Ovary (tissue), 9 donors: ENCODE measurements around the gene ZNF343. TPM values are rescaled to one million over a fixed set of nuclear protein-coding genes. Genes with fewer than 3 reads are reported as not detected.

ENCODE experiments used
- DNase-seq, 5 donors: peaks; one replicate each; pipeline ENCODE4 v3.0.0-alpha.2; 2019 to 2020
- H3K27ac ChIP-seq, 2 donors: fragments of 200-600 bp; one replicate each; pipeline versions ENCODE4 v1.5.1 to v1.8.0; 2019 to 2022
- H3K27me3 ChIP-seq: fragments of 200-600 bp; one replicate; pipeline ENCODE4 v1.8.0; 2022
- H3K36me3 ChIP-seq: fragments of 200-600 bp; sonication (generic); one replicate; pipeline ENCODE4 v1.5.1; 2019
- H3K4me1 ChIP-seq: one replicate; pipeline ENCODE4 v1.8.1; 2013; ENCODE audit warnings: mild to moderate bottlenecking, moderate library complexity; ENCODE audit not compliant: insufficient read depth
- H3K4me3 ChIP-seq: fragments of 200-600 bp; sonication (generic); one replicate; pipeline ENCODE4 v1.5.1; 2017
- H3K9me3 ChIP-seq, 2 donors: fragments of 200-600 bp in 1 of 2; sonication (generic) in 1 of 2; one replicate each; pipeline versions ENCODE4 v1.5.1 to v1.8.1; 2013 to 2019; ENCODE audit warnings: mild to moderate bottlenecking in 1 of 2, moderate library complexity in 1 of 2
- CTCF ChIP-seq, 3 donors: fragments of 450-650 bp in 2 of 3; fragments of 200-600 bp in 1 of 3; IDR thresholded peaks; one replicate each; pipeline versions ENCODE4 v1.5.1 to v1.8.0; 2016 to 2022; ENCODE audit warnings: antibody characterized with exemption in 3 of 3, mild to moderate bottlenecking in 1 of 3
- EP300 ChIP-seq: sonication (generic); formaldehyde crosslinking; IDR thresholded peaks from one replicate; pipeline ENCODE4 v1.6.1; 2017; ENCODE audit warnings: antibody characterized with exemption
- POLR2A ChIP-seq: fragments of 450-650 bp; IDR thresholded peaks from one replicate; pipeline ENCODE4 v1.6.1; 2017; ENCODE audit warnings: antibody characterized with exemption, mild to moderate bottlenecking, moderate library complexity
- WGBS, 3 donors: extraction: QIAGEN DNeasy Blood & Tissue Kit in 1 of 3; methylation state at CpG; one replicate each; pipeline versions ENCODE4 v1.1.5 to v1.1.7; 2013 to 2017; 5-methylcytosine and 5-hydroxymethylcytosine counted together
- intact Hi-C, 4 donors: fragments of 100-400 bp; cut with DNase I; formaldehyde crosslinking; loops; one replicate each; pipeline versions ENCODE4 v1.11.0 to v1.15.1; 2022 to 2023
- polyA plus RNA-seq, 2 donors: library from polyadenylated mRNA; stranded (reverse); fragments of 200-250 nt in 1 of 2; fragments of 350-450 nt in 1 of 2; fragmentation: Illumina TruSeq in 1 of 2; extraction: RNeasy Lipid Tissue Mini Kit (QIAGEN cat#74804) in 1 of 2; gene quantifications; one replicate each; pipeline ENCODE4 v1.2.3, GENCODE V29; 2013 to 2014
- total RNA-seq, 7 donors: library from RNA; depleted of rRNA in 2 of 7; stranded (reverse); fragments of >200 nt in 2 of 7; fragmentation: NEBNext Ultra II Directional in 3 of 7; extraction: Animal tissue kit (Norgen Biotek cat#: 25700) in 3 of 7; gene quantifications; one replicate each; pipeline versions ENCODE4 v1.1.0 to v1.2.4, GENCODE V29; 2016 to 2023
- donor health status: DM: no; HTN: no; CAD: no; lungs with moderate emphysema.
- donor health status: DM: no; HTN: no; CAD: no.
- donor health status: Bipolar disorder and iron deficiency.
- donor health status: DM: yes; HTN: yes; CAD: no.
- donor health status: DM: no; HTN: no; CAD: no.
- donor health status: DM: yes; HTN: yes; CAD: no.

ZNF343 gene
- total and polyA plus RNA-seq, 9 donors, result 5.2 to 16.5 (median 12.3) TPM

- Histone ChIP-seq H3K9me3 (no peaks in the 10 kb centered on the region), H3K4me1 (no peaks in the 10 kb centered on the region), H3K27ac (no peak overlapping the region), H3K27me3 (no peaks in the 10 kb centered on the region), H3K36me3 (no peaks in the 10 kb centered on the region), H3K4me3 (no peak overlapping the region)
- TF ChIP-seq EP300, result no peak
- 81 to 93% (median 85%) methylated on average over 3 of the region's 3 CpGs for WGBS, 3 donors
- no peak for DNase-seq
- intact Hi-C loops, result loop anchor here in 1 of 4 donors (10.0 kb wide), 1 partner anchor 688 kb away; no protein-coding TSS in a partner anchor
Observed at GRCh38 chr20:2462484-2462883, 46.2 kb downstream of the ZNF343 start.

- intact Hi-C loops, result loop anchor here in 1 of 4 donors (10.0 kb wide), 1 partner anchor 686 kb away; no protein-coding TSS in a partner anchor
- Histone ChIP-seq H3K27me3 (no peaks in the 10 kb centered on the region), H3K36me3 (no peaks in the 10 kb centered on the region)
Observed at GRCh38 chr20:2460752-2461424, 47.8 kb downstream of the ZNF343 start.

GRCh38 chr20:2459981-2460751, 48.5 kb downstream of the ZNF343 start:
- no peaks in the 10 kb centered on the region for H3K4me1 ChIP-seq
- no peak overlapping the region for H3K27ac ChIP-seq
- TF ChIP-seq CTCF (IDR thresholded peaks at IDR 0.05) (no peak), EP300 (no peak), POLR2A (no peak)
- WGBS, 3 donors, result 52 to 56% (median 53%) methylated on average over 1 of the region's 1 CpG
- H3K27me3 ChIP-seq, result no peaks in the 10 kb centered on the region
- H3K36me3 ChIP-seq, result no peaks in the 10 kb centered on the region
- DNase-seq, result no peak
- intact Hi-C loops, result loop anchor here in 1 of 4 donors (10.0 kb wide), 1 partner anchor 685 kb away; no protein-coding TSS in a partner anchor
- no peak overlapping the region for H3K4me3 ChIP-seq
- no peaks in the 10 kb centered on the region for H3K9me3 ChIP-seq

More at GRCh38 chr20:2460752-2461424, 47.8 kb downstream of the ZNF343 start:
- Histone ChIP-seq H3K4me1 (no peaks in the 10 kb centered on the region), H3K27ac (no peak overlapping the region), H3K4me3 (no peak overlapping the region), H3K9me3 (no peaks in the 10 kb centered on the region)
- WGBS, 3 donors, result 88 to 92% (median 88%) methylated on average over 4 of the region's 4 CpGs
- DNase-seq, result no peak
- TF ChIP-seq EP300, result no peak
- TF ChIP-seq POLR2A, result no peak
- TF ChIP-seq CTCF (IDR thresholded peaks at IDR 0.05), result no peak

- H3K4me3 ChIP-seq, result no peak overlapping the region
- TF ChIP-seq CTCF (IDR thresholded peaks at IDR 0.05) (no peak), POLR2A (no peak), EP300 (no peak)
- no peaks in the 10 kb centered on the region for H3K27me3 ChIP-seq
- H3K36me3 ChIP-seq, result no peaks in the 10 kb centered on the region
- DNase-seq, result no peak
- 85 to 88% (median 88%) methylated on average over 3 of the region's 3 CpGs for WGBS, 3 donors
- H3K27ac ChIP-seq, result no peak overlapping the region
- no peaks in the 10 kb centered on the region for H3K4me1 ChIP-seq
- intact Hi-C loops, result no loop called here
- no peaks in the 10 kb centered on the region for H3K9me3 ChIP-seq
Observed at GRCh38 chr20:2458919-2459499, 49.7 kb downstream of the ZNF343 start.
